Right atrium auricular region (tissue), 2 donors: ENCODE measurements around the gene FBH1. TPM values are rescaled to one million over a fixed set of nuclear protein-coding genes. Genes with fewer than 3 reads are reported as not detected.
A peak's percentile ranks its signal among the peaks of the same experiment; 100 is the strongest.
"Not testable (repeated sequence)": the region's sequence is repeated elsewhere in the genome, so short reads cannot be mapped to it uniquely, and the experiment has no call there.

Source experiments
- DNase-seq: peaks from one replicate; pipeline ENCODE4 v3.0.0-alpha.2; 2019; ENCODE audit warnings: low spot score
- H3K27ac ChIP-seq, 2 donors: fragments of 200-600 bp; sonication (generic); 1 replicate in 1 of 2; 2 replicates in 1 of 2; pipeline ENCODE4 v1.5.1; 2016 to 2019
- H3K27me3 ChIP-seq, 2 donors: fragments of 200-600 bp; sonication (generic); one replicate each; pipeline versions ENCODE4 v1.5.1 to v1.6.0; 2017 to 2019
- H3K36me3 ChIP-seq: fragments of 200-600 bp; sonication (generic); one replicate; pipeline ENCODE4 v1.5.1; 2016
- H3K4me1 ChIP-seq, 2 donors: fragments of 200-600 bp; sonication (generic); one replicate each; pipeline versions ENCODE4 v1.5.1 to v1.6.0; 2017 to 2019
- H3K4me3 ChIP-seq, 2 donors: fragments of 200-600 bp; sonication (generic); 1 replicate in 1 of 2; 2 replicates in 1 of 2; pipeline ENCODE4 v1.5.1; 2017 to 2019; ENCODE audit warnings: mild to moderate bottlenecking in 1 of 2, moderate library complexity in 1 of 2
- H3K9me3 ChIP-seq, 2 donors: fragments of 200-600 bp; sonication (generic); one replicate each; pipeline ENCODE4 v1.5.1; 2019
- total RNA-seq, 2 donors: library from RNA; depleted of rRNA; stranded (reverse); fragments of >200 nt; gene quantifications; one replicate each; pipeline ENCODE4 v1.1.0, GENCODE V29; 2016
- TF ChIP-seq, protein P1 (sequence below), 2 donors: fragments of 200-600 bp; sonication (generic); IDR thresholded peaks; one replicate each; pipeline ENCODE4 v1.5.1; 2019; ENCODE audit warnings: antibody characterized with exemption in 2 of 2

FBH1 gene
- 10 to 100 TPM; 68.7 to 93.4 TPM for total RNA-seq

DNA sequence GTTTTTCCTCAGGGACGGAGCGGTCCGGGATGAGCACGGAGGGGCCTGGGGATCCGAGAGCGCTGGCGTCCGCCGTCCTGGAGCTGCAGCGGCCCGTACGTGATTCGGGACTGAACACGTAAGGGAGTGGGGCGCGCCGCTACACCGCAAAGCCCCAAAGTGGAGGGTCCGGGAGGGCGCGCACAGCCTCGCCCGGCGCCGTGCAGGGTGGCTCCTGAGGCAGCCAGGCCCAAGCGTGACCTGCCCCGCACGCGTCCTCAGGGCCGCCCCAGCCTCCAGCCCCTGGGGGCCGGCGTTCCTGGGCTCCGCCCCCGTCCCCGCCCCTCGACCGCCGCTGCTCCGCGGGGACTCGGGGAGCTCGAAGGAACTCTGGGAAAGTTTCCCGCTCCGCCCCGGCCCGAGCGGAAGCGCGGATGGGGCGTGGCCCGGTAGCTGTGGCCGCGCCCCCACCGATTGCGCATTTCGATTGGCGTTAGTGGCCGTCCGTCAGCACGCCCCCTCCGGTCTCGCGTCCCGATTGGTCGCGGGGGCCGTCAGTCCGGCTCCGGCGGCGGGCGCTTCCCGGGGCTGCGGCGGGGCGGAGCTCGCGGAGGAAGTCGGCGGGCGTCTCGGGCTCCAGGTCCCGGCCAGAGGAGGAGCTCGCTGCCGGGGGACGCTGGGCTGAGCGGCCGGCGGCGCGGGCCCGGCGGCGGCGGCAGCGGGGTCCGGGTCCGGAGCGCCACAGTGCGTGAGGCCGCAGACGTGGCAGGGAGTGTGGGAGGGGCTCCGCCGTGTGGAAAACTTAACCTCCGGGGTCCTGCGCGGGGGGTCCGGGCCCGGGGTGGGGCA is at the start of gene FBH1, which contains the start of gene ANKRD16:
FBH1 (plus strand) TSS at position 620 of the 828 bp plus-strand sequence; CDS start at position 723, 103 bp downstream.
ANKRD16 (minus strand) TSS at position 270 of the 828 bp plus-strand sequence. CDS start 539 bp downstream, outside the sequence.
- peak; percentile 98 for DNase-seq
- Histone ChIP-seq H3K4me1 (peaks cover 0 to 54% of the 10 kb centered on the region in 2 donors), H3K27ac (peak within 1 kb of the TSS; percentile 87 to 88), H3K27me3 (no peaks in the 10 kb centered on the region), H3K4me3 (peak within 1 kb of the TSS; percentile 83 to 86), H3K36me3 (peaks cover 19% of the 10 kb centered on the region), H3K9me3 (no peaks in the 10 kb centered on the region)
- TF ChIP-seq, protein P1, sequence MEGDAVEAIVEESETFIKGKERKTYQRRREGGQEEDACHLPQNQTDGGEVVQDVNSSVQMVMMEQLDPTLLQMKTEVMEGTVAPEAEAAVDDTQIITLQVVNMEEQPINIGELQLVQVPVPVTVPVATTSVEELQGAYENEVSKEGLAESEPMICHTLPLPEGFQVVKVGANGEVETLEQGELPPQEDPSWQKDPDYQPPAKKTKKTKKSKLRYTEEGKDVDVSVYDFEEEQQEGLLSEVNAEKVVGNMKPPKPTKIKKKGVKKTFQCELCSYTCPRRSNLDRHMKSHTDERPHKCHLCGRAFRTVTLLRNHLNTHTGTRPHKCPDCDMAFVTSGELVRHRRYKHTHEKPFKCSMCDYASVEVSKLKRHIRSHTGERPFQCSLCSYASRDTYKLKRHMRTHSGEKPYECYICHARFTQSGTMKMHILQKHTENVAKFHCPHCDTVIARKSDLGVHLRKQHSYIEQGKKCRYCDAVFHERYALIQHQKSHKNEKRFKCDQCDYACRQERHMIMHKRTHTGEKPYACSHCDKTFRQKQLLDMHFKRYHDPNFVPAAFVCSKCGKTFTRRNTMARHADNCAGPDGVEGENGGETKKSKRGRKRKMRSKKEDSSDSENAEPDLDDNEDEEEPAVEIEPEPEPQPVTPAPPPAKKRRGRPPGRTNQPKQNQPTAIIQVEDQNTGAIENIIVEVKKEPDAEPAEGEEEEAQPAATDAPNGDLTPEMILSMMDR (IDR thresholded peaks at IDR 0.05), result no peak

DNA sequence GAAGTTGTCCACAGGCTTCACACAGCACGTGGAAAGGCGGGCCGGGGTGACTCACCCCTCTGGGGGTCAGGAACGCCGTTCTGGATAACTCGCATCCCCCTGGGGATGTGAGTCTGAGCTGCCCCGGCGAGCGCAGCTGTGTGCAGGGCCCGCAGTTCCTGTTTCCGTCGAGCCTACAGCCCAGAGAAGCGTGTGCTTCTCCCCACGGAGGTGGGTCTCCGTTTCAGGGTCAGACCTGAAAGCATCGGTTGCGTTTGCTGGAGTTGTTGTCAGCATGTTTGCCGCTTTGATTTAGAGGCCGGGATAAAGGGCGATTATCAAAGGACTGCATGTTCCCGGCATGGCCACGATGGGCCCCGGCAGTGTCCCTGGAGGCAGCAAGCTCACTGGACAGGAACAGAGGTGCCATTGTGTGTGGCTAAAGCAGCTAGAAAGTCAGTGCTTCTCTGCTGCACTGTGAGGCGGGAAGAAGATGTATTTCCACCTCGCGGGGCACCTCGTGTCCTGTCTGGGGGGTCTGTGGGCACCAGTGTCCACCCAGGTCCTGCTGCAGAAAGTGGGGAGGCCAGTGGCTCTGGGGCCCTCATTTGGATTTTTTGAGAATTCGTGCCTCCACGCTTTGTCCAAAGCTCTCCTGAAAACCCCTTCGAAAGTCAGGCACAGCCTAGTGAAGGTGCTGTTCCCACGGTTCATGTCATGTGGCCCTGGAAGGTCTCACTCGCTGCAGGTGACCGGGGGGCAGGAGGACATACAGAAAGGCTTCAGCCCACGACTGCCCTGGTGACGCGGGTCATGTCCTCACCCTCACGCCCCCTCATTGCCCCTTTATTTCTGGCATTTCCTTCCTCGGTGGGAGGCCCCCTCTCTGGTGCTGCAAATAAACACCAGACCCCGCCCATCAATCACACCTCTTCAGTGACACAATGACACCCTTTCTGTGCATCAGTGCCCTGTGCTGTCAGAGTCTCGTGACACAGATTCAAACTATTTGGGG is 49.4 kb upstream of the FBH1 start:
- no peaks in the 10 kb centered on the region for H3K9me3 ChIP-seq
- H3K4me1 ChIP-seq, result peaks cover 0 to 24% of the 10 kb centered on the region in 2 donors
- TF ChIP-seq, protein P1 (IDR thresholded peaks at IDR 0.05), result no peak
- peak overlapping the region in 1 of 2 donors; percentile 6 for H3K4me3 ChIP-seq
- no peak for DNase-seq
- no peaks in the 10 kb centered on the region for H3K36me3 ChIP-seq
- no peaks in the 10 kb centered on the region for H3K27me3 ChIP-seq
- peak overlapping the region; percentile 14 to 59 for H3K27ac ChIP-seq

DNA sequence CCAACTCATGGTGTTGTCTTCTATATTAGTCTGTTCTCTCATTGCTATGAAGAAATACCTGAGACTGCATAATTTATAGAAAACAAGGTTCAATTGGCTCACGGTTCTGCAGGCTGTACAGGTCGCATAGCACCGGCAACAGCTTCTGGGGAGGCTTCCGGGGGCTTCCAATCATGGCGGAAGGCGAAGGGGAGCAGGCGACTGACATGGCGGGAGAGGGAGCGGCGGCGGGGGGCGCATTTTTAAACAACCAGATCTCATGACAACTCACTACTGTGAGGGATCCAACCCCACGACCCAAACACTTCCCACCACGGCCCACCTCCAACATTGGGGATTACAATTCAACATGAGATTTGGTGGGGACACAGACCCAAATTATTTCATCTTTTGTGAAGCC is 48.1 kb upstream of the FBH1 start:
- Histone ChIP-seq H3K36me3 (no peaks in the 10 kb centered on the region), H3K27ac (no peak overlapping the region), H3K4me3 (no peak overlapping the region), H3K27me3 (no peaks in the 10 kb centered on the region), H3K4me1 (peaks cover 0 to 31% of the 10 kb centered on the region in 2 donors), H3K9me3 (no peaks in the 10 kb centered on the region)
- TF ChIP-seq, protein P1 (IDR thresholded peaks at IDR 0.05), result no peak
- DNase-seq, result no peak

DNA sequence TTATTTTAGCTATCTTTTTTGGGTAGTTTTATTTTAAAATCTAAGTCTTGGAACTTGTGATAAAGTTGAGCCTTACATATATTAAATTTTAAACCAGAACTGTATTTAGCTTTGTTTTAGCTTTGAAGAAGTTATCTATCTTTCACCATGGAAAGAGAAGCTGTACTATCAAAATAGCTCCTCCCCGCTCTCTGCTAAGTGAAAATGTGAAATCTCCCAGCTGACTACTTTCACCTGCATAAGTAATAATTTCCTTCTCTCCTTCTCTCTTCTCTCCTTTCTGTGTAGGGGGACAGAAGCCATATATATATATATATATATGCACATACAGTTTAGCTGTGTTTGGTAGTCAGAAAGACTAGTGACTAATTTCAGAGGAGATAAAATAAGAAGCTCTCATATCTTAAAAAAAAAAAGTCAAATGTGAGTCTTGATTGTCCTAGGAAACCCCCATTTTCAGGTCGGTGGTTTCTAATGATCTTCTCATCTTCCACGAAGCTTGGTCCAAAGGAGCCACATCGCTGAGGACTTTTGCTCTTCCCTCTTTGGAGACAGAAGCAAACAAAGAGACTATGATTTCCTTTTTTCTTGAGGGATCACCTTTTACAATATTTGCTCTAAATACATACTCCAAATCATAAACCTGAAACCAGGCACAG is 46.2 kb upstream of the FBH1 start:
- TF ChIP-seq, protein P1 (IDR thresholded peaks at IDR 0.05), result no peak
- Histone ChIP-seq H3K36me3 (no peaks in the 10 kb centered on the region), H3K27ac (no peak overlapping the region), H3K9me3 (no peaks in the 10 kb centered on the region), H3K4me3 (no peak overlapping the region), H3K27me3 (no peaks in the 10 kb centered on the region), H3K4me1 (peaks cover 0 to 31% of the 10 kb centered on the region in 2 donors)
- DNase-seq, result no peak

DNA sequence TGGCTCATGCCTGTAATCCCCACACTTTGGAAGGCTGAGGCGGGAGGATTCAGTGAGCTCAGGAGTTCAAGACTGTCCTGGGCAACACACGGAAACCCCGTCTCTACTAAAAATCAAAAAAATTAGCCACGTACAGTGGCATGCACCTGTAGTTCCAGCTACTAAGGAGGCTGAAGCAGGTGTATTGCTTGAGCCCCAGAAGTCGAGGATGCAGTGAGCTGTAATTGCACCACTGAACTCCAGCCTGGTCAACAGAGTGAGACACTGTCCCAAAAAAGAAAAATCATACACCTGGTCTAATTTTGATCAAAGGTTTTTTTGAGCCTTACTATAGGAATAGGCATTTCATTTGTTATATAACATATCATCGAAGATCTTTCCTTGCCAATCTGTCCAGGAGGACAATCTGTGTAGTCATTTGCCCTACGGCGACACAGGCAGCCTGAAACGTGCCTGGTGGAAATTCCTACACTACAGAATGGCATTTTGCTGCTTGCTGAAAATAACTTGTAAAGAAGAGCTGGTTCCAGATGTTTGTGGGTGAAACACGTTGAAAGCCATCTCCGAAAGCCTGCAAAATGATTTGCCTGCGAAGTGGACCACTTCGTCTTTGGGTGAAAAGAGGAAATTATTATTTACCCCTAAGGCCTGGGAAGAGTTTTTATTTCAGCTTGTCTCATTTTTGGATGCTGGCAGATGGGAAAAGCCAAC is 45.5 kb upstream of the FBH1 start:
- no peak for DNase-seq
- H3K4me3 ChIP-seq, result no peak overlapping the region
- no peaks in the 10 kb centered on the region for H3K9me3 ChIP-seq
- H3K27me3 ChIP-seq, result no peaks in the 10 kb centered on the region
- TF ChIP-seq, protein P1 (IDR thresholded peaks at IDR 0.05), result no peak
- H3K27ac ChIP-seq, result peak overlapping the region in 1 of 2 donors; percentile 18
- H3K36me3 ChIP-seq, result no peaks in the 10 kb centered on the region
- peaks cover 0 to 31% of the 10 kb centered on the region in 2 donors for H3K4me1 ChIP-seq

DNA sequence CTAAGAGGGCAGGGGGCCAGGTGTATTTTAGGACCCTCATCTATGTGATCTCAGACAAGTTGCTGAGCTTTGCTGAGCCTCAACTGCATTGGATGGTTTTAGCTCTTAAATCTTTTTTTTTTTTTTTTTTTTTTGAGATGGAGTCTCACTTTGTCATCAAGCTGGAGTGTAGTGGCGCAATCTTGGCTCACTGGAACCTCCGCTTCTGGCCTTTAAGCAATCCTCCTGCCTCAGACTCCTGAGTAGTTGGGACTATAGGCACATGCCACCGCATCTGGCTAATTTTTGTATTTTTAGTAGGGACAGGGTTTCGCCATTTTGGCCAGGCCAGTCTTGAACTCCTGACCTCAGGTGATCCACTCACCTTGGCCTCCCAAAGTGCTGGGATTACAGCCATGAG is 43.4 kb upstream of the FBH1 start:
- not testable (repeated sequence) for H3K4me3 ChIP-seq, DNase-seq, H3K27me3 ChIP-seq, H3K36me3 ChIP-seq, H3K9me3 ChIP-seq
- Histone ChIP-seq H3K4me1 (peaks cover 0 to 14% of the 10 kb centered on the region in 2 donors), H3K27ac (peak overlapping the region in 1 of 2 donors; percentile 24)
